Mesenchymal stem cell (in vitro differentiated cells and primary cell): ENCODE data around the gene KRTAP3-1.

Experiments
- DNase-seq: peaks from one replicate; pipeline ENCODE4 v3.0.0-alpha.2; 2013
- H2AFZ ChIP-seq: one replicate; pipeline ENCODE4 v1.6.1; 2013; ENCODE audit warnings: low read depth, mild to moderate bottlenecking, control low read depth, inconsistent platforms, low read length, moderate library complexity
- H2AK5ac ChIP-seq: 2 replicates; pipeline ENCODE4 v1.6.1; 2013; ENCODE audit warnings: low read length, moderate library complexity, mild to moderate bottlenecking, inconsistent platforms; ENCODE audit not compliant: severe bottlenecking
- H2BK120ac ChIP-seq: one replicate; pipeline ENCODE4 v1.6.1; 2013; ENCODE audit warnings: low read depth, mild to moderate bottlenecking, inconsistent platforms, low read length, moderate library complexity
- H2BK12ac ChIP-seq, 2 experiments: one replicate each; pipeline ENCODE4 v1.6.1; 2013; ENCODE audit warnings: inconsistent platforms in 2 of 2, low read length in 2 of 2, mild to moderate bottlenecking in 2 of 2, moderate library complexity in 2 of 2, control low read depth in 1 of 2
- H2BK15ac ChIP-seq: one replicate; pipeline ENCODE4 v1.6.1; 2013; ENCODE audit warnings: mild to moderate bottlenecking, low read depth, inconsistent platforms; ENCODE audit not compliant: poor library complexity, severe bottlenecking
- H2BK5ac ChIP-seq: 2 replicates; pipeline ENCODE4 v1.6.1; 2013; ENCODE audit warnings: low read depth, mild to moderate bottlenecking, low read length, control low read depth, inconsistent platforms; ENCODE audit not compliant: poor library complexity, severe bottlenecking
- H3K14ac ChIP-seq, 2 experiments: one replicate each; pipeline ENCODE4 v1.6.1; 2013; ENCODE audit warnings: inconsistent platforms in 2 of 2, low read length in 2 of 2, control low read depth in 1 of 2, mild to moderate bottlenecking in 1 of 2, moderate library complexity in 1 of 2
- H3K18ac ChIP-seq, 2 experiments: one replicate each; pipeline ENCODE4 v1.6.1; 2013; ENCODE audit warnings: inconsistent platforms in 2 of 2, low read length in 2 of 2, control low read depth in 1 of 2, low read depth in 1 of 2, mild to moderate bottlenecking in 1 of 2
- H3K23ac ChIP-seq, 2 experiments: one replicate each; pipeline ENCODE4 v1.6.1; 2013; ENCODE audit warnings: inconsistent platforms in 2 of 2, low read length in 2 of 2, mild to moderate bottlenecking in 2 of 2, moderate library complexity in 2 of 2, control low read depth in 1 of 2
- H3K27ac ChIP-seq: 2 replicates; pipeline ENCODE4 v1.5.1; 2013; ENCODE audit warnings: mild to moderate bottlenecking, moderate library complexity, low read length, control low read depth, inconsistent platforms; ENCODE audit not compliant: poor library complexity, severe bottlenecking
- H3K27me3 ChIP-seq, 2 experiments: 2 replicates each; pipeline versions ENCODE4 v1.6.1 to v1.7.0; 2013; ENCODE audit warnings: low read length in 2 of 2, mild to moderate bottlenecking in 2 of 2, moderate library complexity in 2 of 2, control low read depth in 1 of 2, inconsistent platforms in 1 of 2; ENCODE audit not compliant: control insufficient read depth in 1 of 2, insufficient read depth in 1 of 2
- H3K36me3 ChIP-seq, 2 experiments: 2 replicates each; pipeline versions ENCODE4 v1.6.1 to v1.7.0; 2013; ENCODE audit warnings: low read length in 2 of 2, control low read depth in 1 of 2, inconsistent platforms in 1 of 2, low read depth in 1 of 2, mild to moderate bottlenecking in 1 of 2; ENCODE audit not compliant: insufficient read depth in 2 of 2, control insufficient read depth in 1 of 2
- H3K4ac ChIP-seq, 2 experiments: one replicate each; pipeline ENCODE4 v1.6.1; 2013; ENCODE audit warnings: inconsistent platforms in 2 of 2, low read length in 2 of 2, mild to moderate bottlenecking in 2 of 2, moderate library complexity in 2 of 2, control low read depth in 1 of 2, low read depth in 1 of 2
- H3K4me1 ChIP-seq: 2 replicates; pipeline ENCODE4 v1.6.1; 2013; ENCODE audit warnings: low read depth, low read length, control low read depth; ENCODE audit not compliant: control insufficient read depth, insufficient read depth
- H3K4me2 ChIP-seq: 2 replicates; pipeline ENCODE4 v1.6.1; 2013; ENCODE audit warnings: low read length, mild to moderate bottlenecking, inconsistent platforms; ENCODE audit not compliant: poor library complexity, severe bottlenecking
- H3K4me3 ChIP-seq, 2 experiments: 2 replicates each; pipeline versions ENCODE4 v1.5.1 to v1.7.0; 2013; ENCODE audit warnings: low read length in 2 of 2, mild to moderate bottlenecking in 2 of 2, control low read depth in 1 of 2, low read depth in 1 of 2; ENCODE audit not compliant: insufficient read depth in 1 of 2
- H3K79me1 ChIP-seq: replicated peaks from 2 replicates; pipeline ENCODE4 v1.6.1; 2013; ENCODE audit warnings: mild to moderate bottlenecking, control low read depth, low read length, inconsistent platforms; ENCODE audit not compliant: poor library complexity, severe bottlenecking
- H3K9ac ChIP-seq: 2 replicates; pipeline ENCODE4 v1.7.0; 2013; ENCODE audit warnings: mild to moderate bottlenecking, low read length, moderate library complexity
- H3K9me3 ChIP-seq: 2 replicates; pipeline ENCODE4 v1.7.0; 2013; ENCODE audit warnings: mild to moderate bottlenecking, low read length; ENCODE audit not compliant: control insufficient read depth
- H4K8ac ChIP-seq: one replicate; pipeline ENCODE4 v1.6.1; 2013; ENCODE audit warnings: inconsistent platforms, mild to moderate bottlenecking, low read length, moderate library complexity
- H4K91ac ChIP-seq: one replicate; pipeline ENCODE4 v1.6.1; 2013; ENCODE audit warnings: mild to moderate bottlenecking, low read length, inconsistent platforms
- WGBS: methylation state at CpG from one replicate; pipeline ENCODE4 v1.1.7; 2013; ENCODE audit warnings: mixed read lengths; 5-methylcytosine and 5-hydroxymethylcytosine counted together

KRTAP3-1 gene

GRCh38 chr17:40993084-40993483 lies 15.8 kb downstream of the KRTAP3-1 start:
- Histone ChIP-seq H3K4ac (no peak overlapping the region), H3K9me3 (no peaks in the 10 kb centered on the region), H2AFZ (no peak overlapping the region), H2BK120ac (no peak overlapping the region), H2BK15ac (no peak overlapping the region), H3K27ac (no peak overlapping the region), H3K9ac (no peak overlapping the region), H4K8ac (no peak overlapping the region), H3K36me3 (no peaks in the 10 kb centered on the region), H2BK12ac (no peak overlapping the region), H3K18ac (no peak overlapping the region), H2AK5ac (no peak overlapping the region), H3K4me3 (no peak overlapping the region), H3K4me1 (peaks cover 2% of the 10 kb centered on the region), H3K14ac (no peak overlapping the region), H3K79me1 (no peaks in the 10 kb centered on the region), H3K4me2 (no peak overlapping the region), H3K23ac (no peak overlapping the region), H4K91ac (no peak overlapping the region), H3K27me3 (no peaks in the 10 kb centered on the region), H2BK5ac (no peak overlapping the region)
- WGBS: 100% methylated on average over 1 of the region's 2 CpGs
- no peak for DNase-seq

GRCh38 chr17:40992666-40993065 lies 16.3 kb downstream of the KRTAP3-1 start:
- Histone ChIP-seq H3K18ac (no peak overlapping the region), H2BK120ac (no peak overlapping the region), H4K91ac (no peak overlapping the region), H3K4me3 (no peak overlapping the region), H3K36me3 (no peaks in the 10 kb centered on the region), H4K8ac (no peak overlapping the region), H2BK12ac (no peak overlapping the region), H3K27me3 (no peaks in the 10 kb centered on the region), H3K9me3 (no peaks in the 10 kb centered on the region), H3K4me1 (peaks cover 2% of the 10 kb centered on the region), H3K27ac (no peak overlapping the region), H3K4ac (no peak overlapping the region), H3K9ac (no peak overlapping the region), H2BK5ac (no peak overlapping the region), H2BK15ac (no peak overlapping the region), H2AK5ac (no peak overlapping the region), H3K14ac (no peak overlapping the region), H3K79me1 (no peaks in the 10 kb centered on the region), H2AFZ (no peak overlapping the region), H3K4me2 (no peak overlapping the region), H3K23ac (no peak overlapping the region)
- 81% methylated on average over 1 of the region's 3 CpGs for WGBS
- DNase-seq: no peak

- H3K27ac ChIP-seq: no peak overlapping the region
- no peak overlapping the region for H2BK15ac ChIP-seq
- H3K23ac ChIP-seq: no peak overlapping the region
- H2BK120ac ChIP-seq: no peak overlapping the region
- H2AK5ac ChIP-seq: no peak overlapping the region
- H3K4ac ChIP-seq: no peak overlapping the region
- no peaks in the 10 kb centered on the region for H3K4me1 ChIP-seq
- no peak overlapping the region for H3K9ac ChIP-seq
- H2BK12ac ChIP-seq: no peak overlapping the region
- 63% methylated on average over 8 of the region's 8 CpGs for WGBS
- H3K9me3 ChIP-seq: no peaks in the 10 kb centered on the region
- no peaks in the 10 kb centered on the region for H3K36me3 ChIP-seq
- no peak overlapping the region for H3K4me3 ChIP-seq
- H3K18ac ChIP-seq: no peak overlapping the region
- H2BK5ac ChIP-seq: no peak overlapping the region
- no peak overlapping the region for H3K4me2 ChIP-seq
- no peak for DNase-seq
- H4K91ac ChIP-seq: no peak overlapping the region
- no peaks in the 10 kb centered on the region for H3K27me3 ChIP-seq
- H3K79me1 ChIP-seq: no peaks in the 10 kb centered on the region
- H3K14ac ChIP-seq: no peak overlapping the region
- H2AFZ ChIP-seq: peak overlapping the region; percentile 5
- no peak overlapping the region for H4K8ac ChIP-seq
These were observed 22.0 kb downstream of the KRTAP3-1 start for GRCh38 chr17:40986920-40987319.

- no peak within 1 kb of the TSS for H2AK5ac ChIP-seq
- H4K8ac ChIP-seq: no peak within 1 kb of the TSS
- H3K4ac ChIP-seq: no peak within 1 kb of the TSS
- no peak within 1 kb of the TSS for H3K4me2 ChIP-seq
- no peak within 1 kb of the TSS for H2AFZ ChIP-seq
- H2BK5ac ChIP-seq: no peak within 1 kb of the TSS
- peaks cover 5% of the 10 kb centered on the region for H3K4me1 ChIP-seq
- H3K9ac ChIP-seq: no peak within 1 kb of the TSS
- no peak within 1 kb of the TSS for H4K91ac ChIP-seq
- H3K79me1 ChIP-seq: no peaks in the 10 kb centered on the region
- H2BK15ac ChIP-seq: no peak within 1 kb of the TSS
- H2BK120ac ChIP-seq: no peak within 1 kb of the TSS
- no peaks in the 10 kb centered on the region for H3K9me3 ChIP-seq
- peak within 1 kb of the TSS in 1 of 2 experiments; percentile 26 for H3K14ac ChIP-seq
- no peak within 1 kb of the TSS for H3K23ac ChIP-seq
- H3K27ac ChIP-seq: no peak within 1 kb of the TSS
- no CpG with 5 or more reads among the region's 3 CpGs for WGBS
- DNase-seq: no peak
- no peak within 1 kb of the TSS for H3K18ac ChIP-seq
- no peaks in the 10 kb centered on the region for H3K36me3 ChIP-seq
- peak within 1 kb of the TSS in 1 of 2 experiments; percentile 4 for H3K4me3 ChIP-seq
- no peak within 1 kb of the TSS for H2BK12ac ChIP-seq
- H3K27me3 ChIP-seq: no peaks in the 10 kb centered on the region
These were observed 24.7 kb downstream of the KRTAP3-1 start, which contains the start of gene KRT40 for GRCh38 chr17:40984226-40984625. KRT40 (minus strand) TSS chr17:40984326; CDS start chr17:40984273, 53 bp downstream.
